ENCODE measurements around the gene ERCC6L2. TPM values are rescaled to one million over a fixed set of nuclear protein-coding genes. Genes with fewer than 3 reads are reported as not detected.

ERCC6L2 gene
- total and polyA plus RNA-seq, 2 of the 8 experiments (the other 6 are each of a cell fraction or from before 2014, with no cell fraction given) = 9.8 to 50.0 TPM

GRCh38 chr9:95877984-95878383 lies 2.5 kb downstream of the ERCC6L2 start (continued):
- TF ChIP-seq POLR2AphosphoS5 (IDR thresholded peaks at IDR 0.05; ENCODE audit: low read depth, low read length) (no peak), CHD1 (IDR thresholded peaks at IDR 0.05; ENCODE audit: low read depth, low read length) (no peak), CREB1 (IDR thresholded peaks at IDR 0.05) (no peak), CTBP2 (IDR thresholded peaks at IDR 0.05; ENCODE audit: borderline replicate concordance, insufficient read depth, insufficient read length, low read length) (no peak), USF2 (IDR thresholded peaks at IDR 0.05; ENCODE audit: low read length) (no peak)
